Neuronal stem cell (in vitro differentiated cells): ENCODE measurements around the gene TLR9.

Source experiments
- DNase-seq: peaks from one replicate; pipeline ENCODE4 v3.0.0-alpha.2; 2013; ENCODE audit warnings: low spot score
- H2AFZ ChIP-seq: one replicate; pipeline ENCODE4 v1.6.1; 2013; ENCODE audit warnings: mild to moderate bottlenecking, low read length, inconsistent platforms
- H2AK5ac ChIP-seq: 2 replicates; pipeline ENCODE4 v1.6.1; 2013; ENCODE audit warnings: low read depth, mild to moderate bottlenecking, inconsistent platforms, low read length, moderate library complexity, mixed read lengths
- H2BK120ac ChIP-seq: 2 replicates; pipeline ENCODE4 v1.6.1; 2013; ENCODE audit warnings: low read depth, mild to moderate bottlenecking, inconsistent platforms, low read length, moderate library complexity, mixed read lengths
- H2BK12ac ChIP-seq: one replicate; pipeline ENCODE4 v1.6.1; 2013; ENCODE audit warnings: low read length, inconsistent platforms
- H2BK15ac ChIP-seq: 2 replicates; pipeline ENCODE4 v1.6.1; 2013; ENCODE audit warnings: mild to moderate bottlenecking, low read length, inconsistent platforms, mixed read lengths
- H2BK5ac ChIP-seq: one replicate; pipeline ENCODE4 v1.6.1; 2013; ENCODE audit warnings: inconsistent platforms, mild to moderate bottlenecking, low read length, moderate library complexity
- H3K14ac ChIP-seq: one replicate; pipeline ENCODE4 v1.6.1; 2013; ENCODE audit warnings: low read length, inconsistent platforms
- H3K18ac ChIP-seq: 2 replicates; pipeline ENCODE4 v1.6.1; 2013; ENCODE audit warnings: low read length, inconsistent platforms
- H3K23ac ChIP-seq: 2 replicates; pipeline ENCODE4 v1.6.1; 2013; ENCODE audit warnings: low read depth, mild to moderate bottlenecking, mixed read lengths, low read length, inconsistent platforms; ENCODE audit not compliant: poor library complexity
- H3K27ac ChIP-seq: replicated peaks from 3 replicates; pipeline ENCODE4 v1.5.1; 2013; ENCODE audit warnings: low read length, inconsistent platforms
- H3K27me3 ChIP-seq, 3 experiments: 2 replicates each; pipeline ENCODE4 v1.6.1; 2013; ENCODE audit warnings: low read length in 3 of 3, mild to moderate bottlenecking in 2 of 3, inconsistent platforms in 1 of 3, low read depth in 1 of 3, mixed read lengths in 1 of 3, moderate library complexity in 1 of 3; ENCODE audit not compliant: control insufficient read depth in 3 of 3, insufficient read depth in 3 of 3
- H3K36me3 ChIP-seq, 2 donors: replicated peaks in 1 of 2; 2 replicates each; pipeline ENCODE4 v1.6.1; 2013; ENCODE audit warnings: low read length in 2 of 2; ENCODE audit not compliant: control insufficient read depth in 2 of 2, insufficient read depth in 2 of 2
- H3K4ac ChIP-seq: 2 replicates; pipeline ENCODE4 v1.6.1; 2013; ENCODE audit warnings: inconsistent platforms, mild to moderate bottlenecking, low read length, moderate library complexity
- H3K4me1 ChIP-seq, 2 donors: 1 replicate in 1 of 2; 2 replicates in 1 of 2; pipeline ENCODE4 v1.6.1; 2013; ENCODE audit warnings: low read length in 2 of 2, low read depth in 1 of 2; ENCODE audit not compliant: control insufficient read depth in 2 of 2, insufficient read depth in 1 of 2
- H3K4me2 ChIP-seq: one replicate; pipeline ENCODE4 v1.6.1; 2013; ENCODE audit warnings: mild to moderate bottlenecking, low read length, inconsistent platforms; ENCODE audit not compliant: insufficient read depth, poor library complexity, severe bottlenecking
- H3K4me3 ChIP-seq, 2 donors: 2 replicates each; pipeline ENCODE4 v1.5.1; 2013; ENCODE audit warnings: low read length in 2 of 2, mild to moderate bottlenecking in 2 of 2, inconsistent platforms in 1 of 2, moderate library complexity in 1 of 2
- H3K79me1 ChIP-seq: one replicate; pipeline ENCODE4 v1.6.1; 2013; ENCODE audit warnings: low read depth, mild to moderate bottlenecking, inconsistent platforms, low read length, moderate library complexity
- H3K9ac ChIP-seq: one replicate; pipeline ENCODE4 v1.6.1; 2013; ENCODE audit warnings: mild to moderate bottlenecking, low read depth, low read length, inconsistent platforms; ENCODE audit not compliant: poor library complexity
- H3K9me3 ChIP-seq, 2 donors: replicated peaks in 1 of 2; 2 replicates each; pipeline versions ENCODE3 to v1.6.1; 2013; ENCODE audit warnings: low read length in 2 of 2, mild to moderate bottlenecking in 2 of 2, inconsistent platforms in 1 of 2, low read depth in 1 of 2, mixed read lengths in 1 of 2, moderate library complexity in 1 of 2; ENCODE audit not compliant: control insufficient read depth in 2 of 2, insufficient read depth in 1 of 2
- H4K8ac ChIP-seq: one replicate; pipeline ENCODE4 v1.6.1; 2013; ENCODE audit warnings: low read depth, mild to moderate bottlenecking, inconsistent platforms, low read length, moderate library complexity
- H4K91ac ChIP-seq: one replicate; pipeline ENCODE4 v1.6.1; 2013; ENCODE audit warnings: low read length, low read depth, mild to moderate bottlenecking, inconsistent platforms; ENCODE audit not compliant: poor library complexity
- WGBS, 2 donors: extraction: QIAGEN DNeasy Blood & Tissue Kit; methylation state at CpG; one replicate each; pipeline ENCODE4 v1.1.7; 2013; ENCODE audit warnings: missing lambda C conversion rate in 2 of 2, mixed read lengths in 1 of 2; ENCODE audit not compliant: insufficient read length in 2 of 2, insufficient replicate concordance in 1 of 2; ENCODE audit errors: extremely low coverage in 2 of 2; 5-methylcytosine and 5-hydroxymethylcytosine counted together

Gene TLR9

DNA sequence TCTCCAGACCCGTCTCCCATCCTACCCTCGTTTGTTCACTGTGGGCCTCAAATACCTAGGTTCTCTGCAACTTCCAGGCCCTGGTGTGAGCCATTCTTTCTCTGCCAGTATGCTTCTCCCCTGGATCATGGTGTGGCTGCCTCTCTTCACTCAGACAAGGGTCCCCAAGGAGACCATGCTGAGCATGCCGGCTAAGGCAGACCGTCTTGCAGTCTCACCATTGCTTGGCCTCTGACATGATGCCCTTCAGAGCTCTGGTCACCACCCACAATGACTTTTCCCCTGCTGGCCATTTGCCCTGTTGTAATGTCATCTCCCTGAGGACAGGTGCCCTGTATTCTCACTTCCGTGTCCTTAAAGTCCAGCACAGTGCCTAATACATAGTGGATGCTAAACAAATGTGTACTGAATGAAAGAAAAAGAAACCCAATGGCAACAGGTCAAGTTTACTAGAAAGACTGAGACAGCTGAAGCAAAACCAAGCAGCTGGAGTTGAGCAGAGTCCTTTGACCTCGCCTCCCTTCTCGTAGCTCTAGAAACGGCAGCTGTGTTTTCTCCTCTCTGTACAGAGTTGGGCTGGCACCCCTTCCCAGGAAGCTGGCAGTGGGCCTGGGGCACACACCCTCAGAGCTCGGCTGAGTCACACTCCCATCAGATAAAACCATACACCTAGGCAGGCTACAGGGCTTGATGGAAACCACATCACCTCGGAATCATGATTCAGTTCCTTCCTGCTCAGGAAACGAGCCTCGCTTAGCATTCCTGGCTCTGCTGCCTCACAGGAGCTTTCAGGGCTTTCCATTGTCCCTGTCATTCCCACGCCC, 8.6 kb downstream of the TLR9 start:
- no peak for DNase-seq
- H4K8ac ChIP-seq = no peak overlapping the region
- H2AK5ac ChIP-seq = no peak overlapping the region
- no peak overlapping the region for H3K4ac ChIP-seq
- no peak overlapping the region for H3K18ac ChIP-seq
- H2AFZ ChIP-seq = no peak overlapping the region
- H3K4me1 ChIP-seq = peaks cover 11 to 14% of the 10 kb centered on the region in 2 donors
- no peak overlapping the region for H4K91ac ChIP-seq
- H2BK15ac ChIP-seq = no peak overlapping the region
- H2BK120ac ChIP-seq = no peak overlapping the region
- no peaks in the 10 kb centered on the region for H3K79me1 ChIP-seq
- no peaks in the 10 kb centered on the region for H3K9me3 ChIP-seq
- no CpG with 5 or more reads among the region's 13 CpGs for WGBS, 2 donors
- no peak overlapping the region for H2BK12ac ChIP-seq
- H3K27ac ChIP-seq = no peak overlapping the region
- no peaks in the 10 kb centered on the region for H3K27me3 ChIP-seq
- H3K4me3 ChIP-seq = peak overlapping the region in 1 of 2 donors; percentile 38
- no peak overlapping the region for H3K14ac ChIP-seq
- H3K23ac ChIP-seq = no peak overlapping the region
- no peak overlapping the region for H2BK5ac ChIP-seq
- H3K36me3 ChIP-seq = peaks cover 30 to 43% of the 10 kb centered on the region in 2 donors
- H3K9ac ChIP-seq = no peak overlapping the region
- no peak overlapping the region for H3K4me2 ChIP-seq

DNA sequence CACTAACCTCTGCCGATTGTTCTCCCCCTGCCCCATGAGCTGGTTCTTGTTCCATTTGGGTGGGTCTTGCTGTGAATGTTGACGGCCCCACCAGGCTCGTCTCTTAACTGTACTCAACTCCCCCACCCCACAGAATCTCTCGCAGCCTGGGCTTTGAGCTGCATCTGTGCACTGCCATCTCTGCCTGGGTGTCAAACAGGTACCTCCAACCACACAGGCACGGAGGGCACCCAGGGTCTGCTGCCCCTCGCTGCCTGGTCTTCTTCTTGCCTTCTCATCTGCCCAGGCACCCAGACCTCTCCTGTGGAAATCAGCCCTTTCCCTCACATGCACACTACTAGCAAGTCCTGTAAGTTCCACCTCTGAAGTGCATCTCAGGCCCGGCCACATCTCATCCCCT, 10.1 kb downstream of the TLR9 start:
- H2BK5ac ChIP-seq = no peak overlapping the region
- peaks cover 11% of the 10 kb centered on the region in 2 donors for H3K4me1 ChIP-seq
- no CpG with 5 or more reads among the region's 7 CpGs for WGBS, 2 donors
- H3K4ac ChIP-seq = no peak overlapping the region
- DNase-seq = no peak
- H4K91ac ChIP-seq = no peak overlapping the region
- H3K18ac ChIP-seq = no peak overlapping the region
- H3K9me3 ChIP-seq = no peaks in the 10 kb centered on the region
- no peak overlapping the region for H2BK15ac ChIP-seq
- no peaks in the 10 kb centered on the region for H3K27me3 ChIP-seq
- no peak overlapping the region for H3K4me2 ChIP-seq
- H4K8ac ChIP-seq = no peak overlapping the region
- no peak overlapping the region for H2BK120ac ChIP-seq
- H3K79me1 ChIP-seq = no peaks in the 10 kb centered on the region
- peaks cover 42 to 57% of the 10 kb centered on the region in 2 donors for H3K36me3 ChIP-seq
- H3K27ac ChIP-seq = no peak overlapping the region
- H3K14ac ChIP-seq = no peak overlapping the region
- H2AFZ ChIP-seq = no peak overlapping the region
- no peak overlapping the region for H2BK12ac ChIP-seq
- H3K23ac ChIP-seq = no peak overlapping the region
- no peak overlapping the region for H3K4me3 ChIP-seq
- H3K9ac ChIP-seq = no peak overlapping the region
- H2AK5ac ChIP-seq = no peak overlapping the region

- Histone ChIP-seq H3K4me1 (peaks cover 4 to 10% of the 10 kb centered on the region in 2 donors), H4K91ac (no peak overlapping the region), H4K8ac (no peak overlapping the region), H3K4me3 (no peak overlapping the region), H3K4me2 (no peak overlapping the region), H3K27ac (no peak overlapping the region), H3K23ac (no peak overlapping the region), H2BK15ac (no peak overlapping the region), H2BK12ac (no peak overlapping the region), H2BK5ac (no peak overlapping the region), H2AK5ac (no peak overlapping the region), H3K9me3 (peaks cover 0 to 2% of the 10 kb centered on the region in 2 donors), H2BK120ac (no peak overlapping the region), H3K79me1 (no peaks in the 10 kb centered on the region), H3K14ac (no peak overlapping the region), H3K36me3 (peaks cover 52 to 71% of the 10 kb centered on the region in 2 donors), H3K18ac (no peak overlapping the region), H3K9ac (no peak overlapping the region), H3K4ac (no peak overlapping the region), H2AFZ (no peak overlapping the region), H3K27me3 (no peaks in the 10 kb centered on the region)
- no peak for DNase-seq
These were observed 11.5 kb downstream of the TLR9 start for GRCh38 chr3:52213901-52214300.

GRCh38 chr3:52213005-52213404, 12.4 kb downstream of the TLR9 start:
- Histone ChIP-seq H4K8ac (no peak overlapping the region), H3K27ac (no peak overlapping the region), H3K23ac (no peak overlapping the region), H3K4me3 (no peak overlapping the region), H2AK5ac (no peak overlapping the region), H2AFZ (no peak overlapping the region), H3K27me3 (no peaks in the 10 kb centered on the region), H3K14ac (no peak overlapping the region), H2BK15ac (no peak overlapping the region), H3K9ac (no peak overlapping the region), H2BK12ac (no peak overlapping the region), H3K36me3 (peaks cover 59 to 80% of the 10 kb centered on the region in 2 donors), H3K79me1 (peaks cover under 1% of the 10 kb centered on the region), H3K4me2 (no peak overlapping the region), H3K4ac (no peak overlapping the region), H4K91ac (no peak overlapping the region), H3K4me1 (peaks cover 0 to 7% of the 10 kb centered on the region in 2 donors), H3K9me3 (peaks cover 0 to 2% of the 10 kb centered on the region in 2 donors), H2BK120ac (no peak overlapping the region), H3K18ac (no peak overlapping the region), H2BK5ac (no peak overlapping the region)
- DNase-seq = no peak
- no CpG with 5 or more reads among the region's 8 CpGs for WGBS, 2 donors
